HepG2 (cell line): Measurements from ENCODE around the gene GPR176. TPM values are rescaled to one million over a fixed set of nuclear protein-coding genes. Genes with fewer than 3 reads are reported as not detected.

Source experiments
- ATAC-seq: fragments of 200-7000 bp; cut with Tn5 transposase; 3 replicates; pipeline ENCODE4 v1.9.1; 2020; ENCODE audit warnings: mild to moderate bottlenecking, moderate library complexity
- BruUV-seq: library from RNA; stranded (reverse); fragments of 400-500 nt; replicated peaks from 2 replicates; lab custom pipeline; 2021; lab: Mats Ljungman, UMichigan
- CTCF ChIA-PET: fragments of 300-600 bp; formaldehyde crosslinking; extraction: SDS; loops from one replicate; lab custom pipeline; 2021; ENCODE audit warnings: low total read pairs, inconsistent platforms, low intra/inter-chr PET ratio; lab: Yijun Ruan, JAX
- POLR2A ChIA-PET: fragments of 350-600 bp; sonication (Branson Sonifier 250); formaldehyde crosslinking; loops from one replicate; lab custom pipeline; 2020; ENCODE audit warnings: antibody characterized with exemption, inconsistent platforms; lab: Yijun Ruan, JAX
- DNase-seq: peaks from one replicate; pipeline ENCODE4 v3.0.0-alpha.2; 2015; ENCODE audit warnings: low spot score
- FAIRE-seq: peaks from 3 replicates; lab custom pipeline; 2011; peaks lifted over from hg19 to GRCh38; lab: Jason Lieb, UNC
- H2AFZ ChIP-seq: one replicate; pipeline ENCODE4 v1.6.1; 2011; ENCODE audit warnings: low read length, inconsistent platforms
- H3K27ac ChIP-seq: fragments of 300-600 bp; 3 replicates; pipeline ENCODE4 v1.8.0; 2011; ENCODE audit warnings: mixed run types, mild to moderate bottlenecking, mixed read lengths, low read length, inconsistent platforms; ENCODE audit not compliant: insufficient read depth; ENCODE audit errors: extremely low read length
- H3K27me3 ChIP-seq, 2 experiments: fragments of 200-600 bp in 1 of 2; 2 replicates in 1 of 2; 3 replicates in 1 of 2; pipeline versions ENCODE4 v1.6.0 to v1.8.0; 2011; ENCODE audit warnings: low read length in 2 of 2, mild to moderate bottlenecking in 2 of 2, moderate library complexity in 2 of 2, inconsistent platforms in 1 of 2; ENCODE audit not compliant: insufficient read depth in 2 of 2, control insufficient read depth in 1 of 2
- H3K36me3 ChIP-seq, 2 experiments: fragments of 200-600 bp in 1 of 2; replicated peaks in 1 of 2; 2 replicates in 1 of 2; 3 replicates in 1 of 2; pipeline versions ENCODE4 v1.5.1 to v1.8.0; 2011; ENCODE audit warnings: low read length in 2 of 2, inconsistent platforms in 1 of 2; ENCODE audit not compliant: insufficient read depth in 2 of 2, control insufficient read depth in 1 of 2
- H3K4me1 ChIP-seq: 2 replicates; pipeline ENCODE4 v1.5.1; 2012; ENCODE audit warnings: low read length, inconsistent platforms; ENCODE audit not compliant: insufficient read depth
- H3K4me2 ChIP-seq: 2 replicates; pipeline ENCODE4 v1.6.0; 2011; ENCODE audit warnings: low read depth, low read length, inconsistent platforms
- H3K4me3 ChIP-seq, 3 experiments: fragments of 200-600 bp in 1 of 3; sonication (generic), shearing (Covaris generic) in 1 of 3; replicated peaks in 1 of 3; 2 replicates each; pipeline ENCODE4 v1.5.1; 2011 to 2016; ENCODE audit warnings: low read length in 3 of 3, inconsistent platforms in 2 of 3, low read depth in 2 of 3, mild to moderate bottlenecking in 2 of 3, control low read depth in 1 of 3, mixed read lengths in 1 of 3; ENCODE audit not compliant: insufficient read depth in 1 of 3
- H3K79me2 ChIP-seq: one replicate; pipeline ENCODE4 v1.6.1; 2011; ENCODE audit warnings: low read length, inconsistent platforms; ENCODE audit not compliant: insufficient read depth
- H3K9ac ChIP-seq: 2 replicates; pipeline ENCODE4 v1.6.0; 2011; ENCODE audit warnings: mild to moderate bottlenecking, low read depth, low read length, inconsistent platforms; ENCODE audit not compliant: insufficient read depth
- H3K9me3 ChIP-seq: 2 replicates; pipeline ENCODE4 v1.5.1; 2012; ENCODE audit warnings: mild to moderate bottlenecking, low read length
- H4K20me1 ChIP-seq: 2 replicates; pipeline ENCODE4 v1.6.0; 2011; ENCODE audit warnings: inconsistent platforms, mild to moderate bottlenecking, low read length, moderate library complexity; ENCODE audit not compliant: insufficient read depth
- CHCHD3 ChIP-seq: sonication (generic); formaldehyde crosslinking; IDR thresholded peaks from 2 replicates; pipeline ENCODE4 v1.8.0; 2022; ENCODE audit warnings: mild to moderate bottlenecking, missing genetic modification reagents, moderate library complexity
- HDAC2 ChIP-seq: sonication (generic); formaldehyde crosslinking; IDR thresholded peaks from 2 replicates; pipeline ENCODE4 v1.4.0; 2020; ENCODE audit warnings: missing genetic modification reagents
- HNRNPL ChIP-seq: fragments of 200-400 bp; formaldehyde crosslinking; IDR thresholded peaks from 2 replicates; pipeline ENCODE4 v1.6.1; 2017; ENCODE audit warnings: mild to moderate bottlenecking, low read depth, low read length
- MBNL3 ChIP-seq: fragments of 250-450 bp; sonication (Bioruptor Pico); conservative IDR thresholded peaks from 2 replicates; pipeline ENCODE4 v1.8.0; 2022; ENCODE audit warnings: mild to moderate bottlenecking, inconsistent platforms
- MIER2 ChIP-seq: IDR thresholded peaks from 2 replicates; pipeline ENCODE4 v1.6.1; 2016; ENCODE audit warnings: missing biosample characterization, missing genetic modification reagents
- NAIF1 ChIP-seq: sonication (generic); formaldehyde crosslinking; IDR thresholded peaks from 2 replicates; pipeline ENCODE4 v1.5.0; 2020; ENCODE audit warnings: mild to moderate bottlenecking, missing genetic modification reagents, borderline replicate concordance
- NR2F6 ChIP-seq, 2 experiments: IDR thresholded peaks; 2 replicates each; pipeline ENCODE4 v1.6.1; 2016; ENCODE audit warnings: antibody characterized with exemption in 1 of 2, mild to moderate bottlenecking in 1 of 2
- PCBP1 ChIP-seq: fragments of 200-400 bp; formaldehyde crosslinking; IDR thresholded peaks from 2 replicates; pipeline ENCODE4 v1.6.1; 2017; ENCODE audit warnings: mild to moderate bottlenecking, low read depth, low read length, borderline replicate concordance
- RBM22 ChIP-seq: fragments of 200-400 bp; formaldehyde crosslinking; optimal IDR thresholded peaks from 2 replicates; pipeline ENCODE3; 2017; ENCODE audit warnings: mild to moderate bottlenecking, low read length, moderate library complexity
- TFE3 ChIP-seq: IDR thresholded peaks from 2 replicates; pipeline ENCODE4 v1.6.1; 2016
- ZNF12 ChIP-seq: sonication (generic); formaldehyde crosslinking; IDR thresholded peaks from 2 replicates; pipeline ENCODE4 v1.5.0; 2020; ENCODE audit warnings: missing genetic modification reagents
- ZNF850 ChIP-seq: sonication (generic); formaldehyde crosslinking; conservative IDR thresholded peaks from 2 replicates; pipeline ENCODE4 v1.9.0; 2021; ENCODE audit warnings: mild to moderate bottlenecking, missing genetic modification reagents
- ZNF878 ChIP-seq: sonication (generic); formaldehyde crosslinking; IDR thresholded peaks from 2 replicates; pipeline ENCODE4 v1.8.1; 2023; ENCODE audit warnings: mild to moderate bottlenecking, missing genetic modification reagents, moderate library complexity
- WGBS: methylation state at CpG from one replicate; pipeline ENCODE4 v1.1.6; 2017; ENCODE audit warnings: low lambda C conversion rate; 5-methylcytosine and 5-hydroxymethylcytosine counted together
- in situ Hi-C: cut with HindIII; loops from 2 replicates; pipeline ENCODE4 v1.10.0; 2017; ENCODE audit warnings: low pct_unique_long_range_greater_than_20kb; ENCODE audit not compliant: extremely low pct_ligation_motif_present
- intact Hi-C: fragments of 100-400 bp; cut with micrococcal nuclease; formaldehyde crosslinking; loops from one replicate; pipeline ENCODE4 v1.10.0; 2022; ENCODE audit not compliant: unreplicated experiment
- polyA plus RNA-seq, 8 experiments: library from polyadenylated mRNA; depleted of rRNA in 3 of 8; stranded (reverse) in 7 of 8; unstranded in 1 of 8; fragments of >200 nt; fragmentation: Illumina TruSeq in 4 of 8; extraction: Trizol in 4 of 8; gene quantifications; 2 replicates each; pipeline versions ENCODE4 v1.2.1 to v1.2.3, GENCODE V29; 2011 to 2016; ENCODE audit warnings: low read depth in 4 of 8, missing spikeins in 1 of 8, mixed read lengths in 1 of 8; ENCODE audit not compliant: insufficient read depth in 1 of 8
- total RNA-seq, 5 experiments: library from RNA; depleted of rRNA; stranded (reverse); fragments of >200 nt; fragmentation: Illumina TruSeq; extraction: Trizol; gene quantifications; 2 replicates each; pipeline ENCODE4 v1.2.3, GENCODE V29; 2016; ENCODE audit warnings: low read depth in 1 of 5
- TF ChIP-seq, protein P1 (sequence below): sonication (generic); formaldehyde crosslinking; conservative IDR thresholded peaks from 2 replicates; pipeline ENCODE4 v1.8.0; 2022; ENCODE audit warnings: missing genetic modification reagents
- TF ChIP-seq, protein P2 (sequence below): IDR thresholded peaks from 2 replicates; pipeline ENCODE4 v1.6.1; 2016; ENCODE audit warnings: low read depth, control low read depth

GPR176 gene
- total and polyA plus RNA-seq, 2 of the 13 experiments (the other 11 are each of a cell fraction or from before 2014, with no cell fraction given), result 0.11 to 0.20 TPM

- no peak overlapping the region for H3K9ac ChIP-seq
- H3K79me2 ChIP-seq, result no peaks in the 10 kb centered on the region
- in situ Hi-C loops (no loop called here), intact Hi-C loops (no loop called here)
- TF ChIP-seq PCBP1, result no peak
- TF ChIP-seq, protein P1, sequence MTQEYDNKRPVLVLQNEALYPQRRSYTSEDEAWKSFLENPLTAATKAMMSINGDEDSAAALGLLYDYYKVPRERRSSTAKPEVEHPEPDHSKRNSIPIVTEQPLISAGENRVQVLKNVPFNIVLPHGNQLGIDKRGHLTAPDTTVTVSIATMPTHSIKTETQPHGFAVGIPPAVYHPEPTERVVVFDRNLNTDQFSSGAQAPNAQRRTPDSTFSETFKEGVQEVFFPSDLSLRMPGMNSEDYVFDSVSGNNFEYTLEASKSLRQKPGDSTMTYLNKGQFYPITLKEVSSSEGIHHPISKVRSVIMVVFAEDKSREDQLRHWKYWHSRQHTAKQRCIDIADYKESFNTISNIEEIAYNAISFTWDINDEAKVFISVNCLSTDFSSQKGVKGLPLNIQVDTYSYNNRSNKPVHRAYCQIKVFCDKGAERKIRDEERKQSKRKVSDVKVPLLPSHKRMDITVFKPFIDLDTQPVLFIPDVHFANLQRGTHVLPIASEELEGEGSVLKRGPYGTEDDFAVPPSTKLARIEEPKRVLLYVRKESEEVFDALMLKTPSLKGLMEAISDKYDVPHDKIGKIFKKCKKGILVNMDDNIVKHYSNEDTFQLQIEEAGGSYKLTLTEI (CRISPR knock-in tag), result no peak
- TF ChIP-seq HNRNPL, result no peak
- no peak for TF ChIP-seq NAIF1
- TF ChIP-seq MBNL3 (CRISPR knock-in tag), result no peak
- no peak for TF ChIP-seq NR2F6 (IDR thresholded peaks at IDR 0.05)
- TF ChIP-seq NR2F6 (CRISPR knock-in tag; IDR thresholded peaks at IDR 0.05), result no peak
- TF ChIP-seq HDAC2 (CRISPR knock-in tag), result no peak
- no peak for TF ChIP-seq ZNF12 (CRISPR knock-in tag)
- 92% methylated on average over 2 of the region's 2 CpGs for WGBS
- no peaks in the 10 kb centered on the region for H4K20me1 ChIP-seq
- H3K36me3 ChIP-seq, result peaks cover 17 to 66% of the 10 kb centered on the region in 2 experiments
- no peaks in the 10 kb centered on the region for H3K9me3 ChIP-seq
- H3K4me1 ChIP-seq, result no peaks in the 10 kb centered on the region
- ChIA-PET CTCF (no interaction called here), POLR2A (no interaction called here)
- H3K27me3 ChIP-seq, result no peaks in the 10 kb centered on the region
- no peak overlapping the region for H3K27ac ChIP-seq
- H2AFZ ChIP-seq, result no peak overlapping the region
- H3K4me3 ChIP-seq, result no peak overlapping the region
- no peak overlapping the region for H3K4me2 ChIP-seq
- DNase-seq (no peak), FAIRE-seq (no peak), ATAC-seq (no peak)
- no TSS peak for BruUV-seq
These were observed 46.5 kb upstream of the GPR176 start for GRCh38 chr15:39966521-39966920.

DNA sequence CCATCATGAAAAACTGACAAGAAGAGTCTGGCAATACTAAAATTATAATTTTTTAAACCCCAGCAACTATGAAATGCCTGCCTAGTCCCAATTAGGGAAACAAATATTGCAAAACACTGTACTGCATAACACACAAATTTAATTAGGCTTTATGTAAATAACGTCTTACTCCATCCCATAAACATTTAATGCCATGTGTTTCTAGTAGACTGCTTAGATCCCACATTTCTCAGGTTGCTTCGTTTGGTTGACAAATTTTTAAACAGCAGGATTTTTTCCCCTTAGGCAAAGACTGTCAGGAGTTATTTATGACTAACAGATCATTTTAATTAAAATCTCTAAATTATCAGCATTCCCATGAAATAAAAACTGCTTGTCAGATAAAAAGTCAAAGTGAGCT, 43.7 kb upstream of the GPR176 start:
- Histone ChIP-seq H2AFZ (no peak overlapping the region), H4K20me1 (no peaks in the 10 kb centered on the region), H3K27me3 (no peaks in the 10 kb centered on the region), H3K4me2 (no peak overlapping the region), H3K4me3 (no peak overlapping the region), H3K9me3 (no peaks in the 10 kb centered on the region), H3K36me3 (peaks cover 19 to 73% of the 10 kb centered on the region in 2 experiments), H3K9ac (no peak overlapping the region), H3K27ac (no peak overlapping the region), H3K4me1 (no peaks in the 10 kb centered on the region), H3K79me2 (no peaks in the 10 kb centered on the region)
- intact Hi-C loops (no loop called here), in situ Hi-C loops (no loop called here)
- ChIA-PET POLR2A (no interaction called here), CTCF (no interaction called here)
- FAIRE-seq, result no peak
- 95% methylated on average over 2 of the region's 2 CpGs for WGBS
- DNase-seq, result no peak
- ATAC-seq, result no peak
- no TSS peak for BruUV-seq
- TF ChIP-seq CHCHD3, result no peak
- no peak for TF ChIP-seq ZNF878 (CRISPR knock-in tag)
- TF ChIP-seq TFE3 (CRISPR knock-in tag), result no peak
- TF ChIP-seq ZNF850 (CRISPR knock-in tag), result no peak
- TF ChIP-seq, protein P2, sequence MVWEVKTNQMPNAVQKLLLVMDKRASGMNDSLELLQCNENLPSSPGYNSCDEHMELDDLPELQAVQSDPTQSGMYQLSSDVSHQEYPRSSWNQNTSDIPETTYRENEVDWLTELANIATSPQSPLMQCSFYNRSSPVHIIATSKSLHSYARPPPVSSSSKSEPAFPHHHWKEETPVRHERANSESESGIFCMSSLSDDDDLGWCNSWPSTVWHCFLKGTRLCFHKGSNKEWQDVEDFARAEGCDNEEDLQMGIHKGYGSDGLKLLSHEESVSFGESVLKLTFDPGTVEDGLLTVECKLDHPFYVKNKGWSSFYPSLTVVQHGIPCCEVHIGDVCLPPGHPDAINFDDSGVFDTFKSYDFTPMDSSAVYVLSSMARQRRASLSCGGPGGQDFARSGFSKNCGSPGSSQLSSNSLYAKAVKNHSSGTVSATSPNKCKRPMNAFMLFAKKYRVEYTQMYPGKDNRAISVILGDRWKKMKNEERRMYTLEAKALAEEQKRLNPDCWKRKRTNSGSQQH, result no peak
- TF ChIP-seq MIER2 (CRISPR knock-in tag), result no peak
- TF ChIP-seq RBM22, result no peak
